T-helper 17 cell (primary cell): ENCODE data around the gene ZNF138. TPM values are rescaled to one million over a fixed set of nuclear protein-coding genes. Genes with fewer than 3 reads are reported as not detected.
A peak's percentile ranks its signal among the peaks of the same experiment; 100 is the strongest.
"Not testable (repeated sequence)": the region's sequence is repeated elsewhere in the genome, so short reads cannot be mapped to it uniquely, and the experiment has no call there.

Experiments used
- ATAC-seq: fragments of 150-1000 bp; cut with Tn5 transposase; 2 replicates; pipeline ENCODE4 v1.10.0; 2021; ENCODE audit warnings: mild to moderate bottlenecking, moderate library complexity
- DNase-seq, 3 donors: peaks; one replicate each; pipeline versions ENCODE4 v3.0.0 to v3.0.0-alpha.2; 2020 to 2021
- H3K9me3 ChIP-seq: one replicate; pipeline ENCODE4 v1.7.0; 2013; ENCODE audit warnings: low read length, mild to moderate bottlenecking; ENCODE audit not compliant: control insufficient read depth, poor library complexity, severe bottlenecking
- H3K27ac Mint-ChIP-seq: one replicate; pipeline ENCODE4 v1.8.0; 2022; ENCODE audit warnings: mild to moderate bottlenecking, moderate library complexity, mixed read lengths
- H3K27me3 Mint-ChIP-seq: one replicate; pipeline ENCODE4 v1.8.0; 2022; ENCODE audit warnings: mixed read lengths
- H3K36me3 Mint-ChIP-seq: one replicate; pipeline ENCODE4 v1.8.0; 2022; ENCODE audit warnings: low read depth, mixed read lengths
- H3K4me1 Mint-ChIP-seq: one replicate; pipeline ENCODE4 v1.8.0; 2022; ENCODE audit warnings: mild to moderate bottlenecking, mixed read lengths
- H3K4me3 Mint-ChIP-seq: one replicate; pipeline ENCODE4 v1.8.0; 2022; ENCODE audit warnings: mild to moderate bottlenecking, moderate library complexity, mixed read lengths
- total RNA-seq, 4 donors: library from RNA in 2 of 4; stranded (reverse) in 2 of 4; gene quantifications; one replicate each; pipeline ENCODE4 v1.2.3 and lab custom pipeline; 2022 to 2026

ZNF138 gene
- total RNA-seq, 2 donors from 2014 or later = 7.4 to 7.6 TPM

DNA sequence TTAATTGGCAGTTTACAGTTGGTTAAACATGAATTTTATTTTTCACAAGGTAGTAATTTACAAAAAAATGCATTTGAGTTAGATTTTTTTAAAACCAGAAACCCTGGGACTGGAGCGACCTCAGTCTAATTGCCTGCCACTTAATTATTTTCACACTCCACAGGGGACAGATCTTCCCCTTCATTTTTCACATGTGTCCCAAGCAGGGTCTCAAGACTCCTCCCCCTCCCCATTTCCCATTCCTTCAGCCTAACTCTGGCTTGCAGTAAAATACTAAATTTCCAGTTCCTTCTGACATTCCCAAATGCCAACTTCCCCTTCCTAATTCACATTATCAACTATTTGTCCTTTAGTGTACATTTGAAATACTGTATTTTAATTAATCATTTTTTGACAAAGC is 948 bp downstream of the ZNF138 start:
- ATAC-seq (no peak), DNase-seq (no peak)
- Mint-ChIP-seq H3K4me3 (peak overlapping the region; percentile 96), H3K27me3 (no peaks in the 10 kb centered on the region), H3K36me3 (no peaks in the 10 kb centered on the region), H3K27ac (peak overlapping the region; percentile 96), H3K4me1 (peaks cover 22% of the 10 kb centered on the region)
- H3K9me3 ChIP-seq = no peaks in the 10 kb centered on the region

DNA sequence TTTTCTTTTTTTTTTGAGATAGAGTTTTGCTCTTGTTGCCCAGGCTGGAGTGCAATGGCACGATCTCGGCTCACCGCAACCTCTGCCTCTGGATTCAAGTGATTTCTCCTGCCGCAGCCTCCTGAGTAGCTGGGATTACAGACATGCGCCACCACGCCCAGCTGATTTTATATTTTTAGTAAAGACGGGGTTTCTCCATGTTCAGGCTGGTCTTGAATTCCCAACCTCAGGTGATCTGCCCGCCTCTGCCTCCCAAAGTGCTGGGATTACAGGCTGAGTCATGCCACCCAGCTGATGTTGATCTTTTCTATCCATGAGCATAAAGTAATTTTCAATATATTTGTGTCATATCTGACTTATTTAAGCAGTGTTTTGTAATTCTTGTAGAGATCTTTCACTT is 4.9 kb downstream of the ZNF138 start:
- H3K9me3 ChIP-seq, H3K27me3 Mint-ChIP-seq, H3K36me3 Mint-ChIP-seq, ATAC-seq, H3K27ac Mint-ChIP-seq, DNase-seq: not testable (repeated sequence)
- H3K4me1 Mint-ChIP-seq = peaks cover 30% of the 10 kb centered on the region
- peak overlapping the region; percentile 7 for H3K4me3 Mint-ChIP-seq

DNA sequence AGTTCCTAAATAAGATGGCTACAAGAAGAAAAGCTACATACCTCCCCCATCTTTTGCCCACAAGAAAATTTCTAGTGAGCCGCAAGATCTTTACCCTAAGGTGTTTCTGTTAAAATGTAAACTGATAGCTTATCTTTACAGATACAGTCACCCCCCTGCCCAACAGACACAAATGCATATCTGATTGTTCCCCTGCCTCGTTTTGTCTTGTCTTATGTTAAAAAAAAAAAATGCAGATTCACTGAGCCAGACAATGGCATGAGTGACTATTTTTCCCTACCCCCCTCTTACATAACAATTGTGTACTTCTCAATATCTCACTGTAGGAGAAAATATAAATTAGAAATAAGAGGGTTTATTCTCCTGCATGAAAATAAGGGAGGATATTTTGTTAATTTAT is 8.5 kb downstream of the ZNF138 start:
- H3K9me3 ChIP-seq = no peaks in the 10 kb centered on the region
- no peak overlapping the region for H3K27ac Mint-ChIP-seq
- no peaks in the 10 kb centered on the region for H3K36me3 Mint-ChIP-seq
- H3K27me3 Mint-ChIP-seq = no peaks in the 10 kb centered on the region
- peaks cover 16% of the 10 kb centered on the region for H3K4me1 Mint-ChIP-seq
- H3K4me3 Mint-ChIP-seq = no peak overlapping the region
- DNase-seq = no peak
- ATAC-seq = no peak

DNA sequence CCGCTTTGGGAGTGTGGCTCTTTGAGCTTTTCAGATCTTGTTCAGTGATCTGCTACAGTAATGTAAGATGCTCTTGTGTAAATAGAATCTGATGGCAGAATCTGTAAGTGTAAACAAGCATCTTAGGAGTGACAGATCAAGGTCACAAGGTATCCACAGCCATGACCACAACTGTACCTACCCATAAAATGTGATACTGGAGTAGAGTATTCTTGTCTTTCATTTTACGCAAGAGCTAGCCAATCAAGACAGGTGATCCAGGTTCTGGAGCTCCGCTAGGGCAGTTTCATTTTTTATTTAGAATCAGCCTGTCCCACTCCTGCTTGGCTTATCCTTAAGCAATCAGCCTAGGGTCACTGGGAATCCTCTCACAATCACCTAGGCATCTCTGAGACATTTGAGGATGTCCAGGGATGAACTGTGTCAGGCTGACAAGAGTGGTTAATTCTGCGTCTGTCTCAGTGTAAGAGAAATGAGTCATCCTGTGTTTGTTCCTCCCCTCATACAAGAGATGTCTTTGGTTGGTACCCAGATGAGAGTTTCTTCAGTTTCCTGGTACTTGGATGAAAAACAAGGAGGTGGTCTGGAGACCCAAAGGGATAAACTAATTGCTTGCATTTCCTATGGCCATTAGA is 13.6 kb downstream of the ZNF138 start:
- Mint-ChIP-seq H3K27ac (no peak overlapping the region), H3K36me3 (no peaks in the 10 kb centered on the region), H3K4me1 (peaks cover 3% of the 10 kb centered on the region), H3K4me3 (no peak overlapping the region), H3K27me3 (no peaks in the 10 kb centered on the region)
- H3K9me3 ChIP-seq = no peaks in the 10 kb centered on the region
- no peak for DNase-seq
- no peak for ATAC-seq

DNA sequence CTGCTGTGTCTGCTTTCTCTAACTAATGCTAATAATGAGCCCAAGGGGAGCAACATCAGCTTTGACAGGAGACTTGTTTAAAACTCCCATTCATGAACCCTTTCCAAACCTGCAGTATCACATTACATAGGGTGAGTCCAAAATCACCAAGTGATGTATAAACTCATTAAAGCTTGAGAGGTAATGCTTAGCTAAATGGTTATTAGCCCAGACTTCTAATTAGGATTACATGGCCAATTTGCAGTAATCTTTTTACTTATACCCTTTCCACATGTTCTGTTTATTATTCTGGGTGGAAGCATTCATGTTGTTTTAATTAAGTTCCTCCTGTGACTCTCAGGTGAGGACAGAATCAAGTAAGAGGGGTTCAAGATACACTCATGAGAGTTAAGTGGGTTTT is 17.5 kb downstream of the ZNF138 start:
- Mint-ChIP-seq H3K27ac (peak overlapping the region; percentile 49), H3K4me3 (no peak overlapping the region), H3K27me3 (no peaks in the 10 kb centered on the region), H3K36me3 (peaks cover 1% of the 10 kb centered on the region), H3K4me1 (peaks cover 1% of the 10 kb centered on the region)
- DNase-seq (no peak), ATAC-seq (no peak)
- H3K9me3 ChIP-seq = no peaks in the 10 kb centered on the region

DNA sequence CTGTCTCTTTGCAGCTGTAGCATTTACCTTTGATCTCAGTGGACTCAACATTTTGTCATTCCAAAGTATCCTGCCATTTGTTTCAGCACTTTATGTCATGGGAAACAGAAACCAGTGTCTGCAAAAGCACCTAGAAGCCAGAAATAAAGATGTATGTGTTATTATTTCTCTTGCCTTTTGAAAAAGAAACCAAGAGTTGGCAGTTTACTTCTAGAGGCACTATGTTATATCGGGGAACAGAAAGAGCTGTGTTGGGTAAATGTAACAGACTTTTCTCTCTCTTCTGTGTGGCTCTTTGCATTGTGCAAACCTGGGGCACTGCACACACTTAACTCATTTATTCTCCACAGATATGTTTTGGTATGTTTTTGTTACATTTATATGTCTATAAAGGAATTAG is 36.7 kb downstream of the ZNF138 start:
- H3K36me3 Mint-ChIP-seq = peaks cover 4% of the 10 kb centered on the region

DNA sequence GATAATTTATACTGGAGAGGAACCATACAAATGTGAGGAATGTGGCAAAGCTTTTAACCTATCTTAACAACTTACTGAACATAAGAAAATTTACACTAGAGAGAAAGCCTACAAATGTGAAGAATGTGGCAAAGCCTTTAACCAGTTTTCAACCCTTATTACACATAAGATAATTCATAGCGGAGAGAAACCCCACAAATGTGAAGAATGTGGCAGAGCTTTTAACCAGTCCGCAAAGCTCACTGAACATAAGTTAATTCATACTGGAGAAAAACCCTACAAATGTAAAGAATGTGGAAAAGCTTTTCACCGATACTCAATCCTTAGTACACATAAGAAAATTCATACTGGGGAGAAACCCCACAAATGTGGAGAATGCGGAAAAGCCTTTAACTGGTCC is 37.9 kb downstream of the ZNF138 start:
- peaks cover 4% of the 10 kb centered on the region for H3K36me3 Mint-ChIP-seq
- H3K4me3 Mint-ChIP-seq = no peak overlapping the region
- H3K27ac Mint-ChIP-seq = no peak overlapping the region
- H3K4me1 Mint-ChIP-seq = no peaks in the 10 kb centered on the region
- H3K27me3 Mint-ChIP-seq = no peaks in the 10 kb centered on the region
- DNase-seq (no peak), ATAC-seq (no peak)
- H3K9me3 ChIP-seq = peaks cover 5% of the 10 kb centered on the region

More for the DNA sequence above, 36.7 kb downstream of the ZNF138 start:
- Mint-ChIP-seq H3K4me1 (no peaks in the 10 kb centered on the region), H3K27ac (no peak overlapping the region), H3K4me3 (no peak overlapping the region), H3K27me3 (no peaks in the 10 kb centered on the region)
- DNase-seq = no peak
- H3K9me3 ChIP-seq = peaks cover 5% of the 10 kb centered on the region
- no peak for ATAC-seq

DNA sequence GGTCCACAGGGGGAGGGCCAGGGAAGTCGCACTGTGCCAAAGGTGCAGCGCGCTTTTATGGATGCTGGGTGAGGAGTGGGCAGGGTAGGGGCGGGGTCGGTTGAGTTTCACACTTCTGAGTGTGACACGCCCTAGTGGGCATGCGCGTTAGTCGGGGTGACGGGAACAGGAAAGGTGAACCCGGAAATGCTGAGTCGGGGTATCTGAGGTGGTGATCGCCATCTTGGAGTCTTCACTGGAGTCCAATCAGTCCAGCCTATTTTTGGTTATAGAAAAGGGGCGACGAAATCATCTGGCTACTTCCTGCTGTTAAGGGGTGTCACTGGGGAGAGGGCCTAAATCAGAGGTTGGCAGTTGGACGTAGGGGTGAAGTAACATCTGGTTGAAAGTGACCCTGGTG is 40.8 kb downstream of the ZNF138 start:
- peaks cover 5% of the 10 kb centered on the region for H3K9me3 ChIP-seq
- no peak overlapping the region for H3K27ac Mint-ChIP-seq
- no peak overlapping the region for H3K4me3 Mint-ChIP-seq
- DNase-seq (no peak), ATAC-seq (no peak)
- peaks cover 4% of the 10 kb centered on the region for H3K36me3 Mint-ChIP-seq
- H3K4me1 Mint-ChIP-seq = no peaks in the 10 kb centered on the region
- no peaks in the 10 kb centered on the region for H3K27me3 Mint-ChIP-seq

DNA sequence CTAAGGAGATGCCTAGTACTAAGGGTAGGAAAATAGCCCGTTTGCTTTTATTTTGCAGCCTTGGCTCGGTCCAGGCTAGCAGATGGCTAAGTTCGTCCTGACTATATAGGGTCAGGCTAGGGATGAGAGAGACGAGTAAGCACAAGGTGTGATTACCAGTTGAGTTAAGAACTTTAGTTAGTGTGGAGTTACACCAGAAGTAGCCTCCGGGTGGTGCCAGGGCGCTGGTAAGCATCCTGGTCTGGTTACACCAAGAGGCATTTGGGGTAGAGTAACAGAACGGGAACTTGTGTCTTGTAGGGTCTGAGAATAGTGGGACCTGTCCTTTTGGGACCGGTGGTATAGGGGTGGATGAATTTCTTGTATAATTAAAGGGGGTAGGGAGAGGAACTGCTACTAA is 41.6 kb downstream of the ZNF138 start:
- DNase-seq, H3K4me1 Mint-ChIP-seq, ATAC-seq: not testable (repeated sequence)

DNA sequence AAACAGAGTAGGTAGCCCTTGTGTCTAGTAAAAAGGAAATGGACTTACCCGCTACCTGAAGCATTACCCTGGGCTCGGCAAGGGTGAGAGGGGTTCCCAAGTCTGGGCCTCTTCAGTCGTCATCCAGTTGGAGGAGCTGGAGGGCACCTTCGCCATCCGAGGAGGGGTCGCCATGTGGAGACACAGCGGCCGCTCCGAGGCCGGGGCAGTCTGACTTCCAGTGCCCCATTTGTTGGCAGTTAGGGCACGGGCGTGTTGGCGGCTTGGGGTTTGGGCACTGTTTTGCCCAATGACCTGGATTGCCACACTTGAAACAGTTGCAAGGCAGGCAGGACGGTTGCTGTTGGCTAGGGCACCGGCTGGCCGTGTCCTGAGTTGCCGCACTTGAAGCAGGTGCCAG is 43.8 kb downstream of the ZNF138 start:
- H3K27ac Mint-ChIP-seq, H3K4me3 Mint-ChIP-seq, DNase-seq, ATAC-seq, H3K4me1 Mint-ChIP-seq, H3K9me3 ChIP-seq, H3K36me3 Mint-ChIP-seq, H3K27me3 Mint-ChIP-seq: not testable (repeated sequence)

More for the DNA sequence above, 41.6 kb downstream of the ZNF138 start:
- H3K36me3 Mint-ChIP-seq, H3K27me3 Mint-ChIP-seq, H3K27ac Mint-ChIP-seq, H3K4me3 Mint-ChIP-seq, H3K9me3 ChIP-seq: not testable (repeated sequence)

DNA sequence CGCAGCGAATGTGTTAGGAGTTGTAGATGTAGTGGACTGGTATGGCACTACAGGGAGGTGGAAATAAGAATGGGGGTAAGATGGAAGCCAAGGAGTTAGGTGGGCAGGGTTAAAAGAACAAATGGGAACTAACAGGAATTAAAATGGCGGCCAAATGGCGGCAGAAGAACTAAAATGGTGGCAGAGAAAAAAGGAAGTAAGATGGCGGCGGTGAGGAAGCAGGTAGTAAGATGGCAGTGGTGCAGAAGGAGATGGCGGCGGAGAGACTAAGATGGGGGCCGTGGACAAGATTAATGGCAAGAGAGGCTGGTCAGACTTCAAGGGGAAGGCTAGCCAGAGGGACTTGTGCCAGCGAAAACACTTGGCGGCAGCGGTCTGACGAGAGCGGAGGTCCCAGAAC is 44.5 kb downstream of the ZNF138 start:
- ATAC-seq (no peak), DNase-seq (no peak)
- Mint-ChIP-seq H3K4me3 (no peak overlapping the region), H3K27ac (no peak overlapping the region), H3K36me3 (no peaks in the 10 kb centered on the region), H3K4me1 (no peaks in the 10 kb centered on the region), H3K27me3 (no peaks in the 10 kb centered on the region)
- no peaks in the 10 kb centered on the region for H3K9me3 ChIP-seq

DNA sequence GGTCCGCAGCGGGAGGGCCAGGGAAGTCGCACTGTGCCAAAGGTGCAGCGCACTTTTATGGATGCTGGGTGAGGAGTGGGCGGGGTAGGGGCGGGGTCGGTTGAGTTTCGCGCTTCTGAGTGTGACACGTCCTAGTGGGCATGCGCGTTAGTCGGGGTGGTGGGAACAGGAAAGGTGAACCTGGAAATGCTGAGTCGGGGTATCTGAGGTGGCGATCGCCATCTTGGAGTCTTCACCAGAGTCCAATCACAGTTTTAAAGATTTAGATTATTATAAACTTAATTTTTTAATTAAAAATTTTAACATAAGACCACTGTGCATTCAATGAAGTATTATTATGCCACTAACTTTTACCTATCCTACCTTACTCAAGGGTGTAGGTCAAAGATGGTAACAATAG is 45.7 kb downstream of the ZNF138 start:
- H3K4me3 Mint-ChIP-seq = no peak overlapping the region

DNA sequence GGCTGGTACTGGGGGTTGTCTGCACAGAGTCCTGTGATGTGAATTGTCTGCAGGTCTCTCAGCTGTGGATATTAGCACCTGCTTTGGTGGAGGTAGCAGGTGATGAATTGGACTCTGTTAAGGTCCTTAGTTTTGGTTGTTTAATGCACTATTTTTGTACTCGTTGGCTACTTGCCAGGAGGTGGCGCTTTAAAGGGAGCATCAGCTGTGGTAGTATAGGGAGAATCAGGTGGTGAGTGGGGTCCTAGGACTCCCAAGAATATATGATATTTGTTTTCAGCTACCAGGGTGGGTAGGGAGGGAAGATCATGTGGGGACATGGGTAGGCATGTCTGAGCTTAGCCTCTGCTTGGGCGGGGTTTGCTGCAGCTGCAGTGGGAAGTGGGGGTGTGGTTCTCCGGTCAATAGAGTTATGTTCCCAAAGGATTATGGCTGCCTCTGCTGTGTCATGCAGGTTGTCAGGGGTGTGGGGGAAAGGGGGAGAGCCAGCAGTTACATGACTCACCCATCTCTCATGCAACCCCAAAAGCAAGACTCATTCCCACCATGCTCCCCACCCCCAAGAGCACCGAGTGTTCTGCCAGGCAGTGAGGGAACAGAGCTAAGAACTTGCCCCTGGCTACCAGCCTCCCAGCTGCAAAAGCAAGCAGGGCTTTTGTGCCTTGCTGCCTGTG is 55.2 kb downstream of the ZNF138 start:
- DNase-seq = no peak
- H3K4me3 Mint-ChIP-seq = no peak overlapping the region
- ATAC-seq = no peak
- H3K27me3 Mint-ChIP-seq = no peaks in the 10 kb centered on the region
- H3K36me3 Mint-ChIP-seq = peaks cover 2% of the 10 kb centered on the region
- H3K4me1 Mint-ChIP-seq = no peaks in the 10 kb centered on the region
- H3K9me3 ChIP-seq = no peaks in the 10 kb centered on the region
- H3K27ac Mint-ChIP-seq = no peak overlapping the region

More for the DNA sequence above, 45.7 kb downstream of the ZNF138 start:
- H3K27me3 Mint-ChIP-seq = no peaks in the 10 kb centered on the region
- no peaks in the 10 kb centered on the region for H3K4me1 Mint-ChIP-seq
- no peaks in the 10 kb centered on the region for H3K36me3 Mint-ChIP-seq
- no peak overlapping the region for H3K27ac Mint-ChIP-seq
- ATAC-seq = no peak
- DNase-seq = no peak
- H3K9me3 ChIP-seq = no peaks in the 10 kb centered on the region

DNA sequence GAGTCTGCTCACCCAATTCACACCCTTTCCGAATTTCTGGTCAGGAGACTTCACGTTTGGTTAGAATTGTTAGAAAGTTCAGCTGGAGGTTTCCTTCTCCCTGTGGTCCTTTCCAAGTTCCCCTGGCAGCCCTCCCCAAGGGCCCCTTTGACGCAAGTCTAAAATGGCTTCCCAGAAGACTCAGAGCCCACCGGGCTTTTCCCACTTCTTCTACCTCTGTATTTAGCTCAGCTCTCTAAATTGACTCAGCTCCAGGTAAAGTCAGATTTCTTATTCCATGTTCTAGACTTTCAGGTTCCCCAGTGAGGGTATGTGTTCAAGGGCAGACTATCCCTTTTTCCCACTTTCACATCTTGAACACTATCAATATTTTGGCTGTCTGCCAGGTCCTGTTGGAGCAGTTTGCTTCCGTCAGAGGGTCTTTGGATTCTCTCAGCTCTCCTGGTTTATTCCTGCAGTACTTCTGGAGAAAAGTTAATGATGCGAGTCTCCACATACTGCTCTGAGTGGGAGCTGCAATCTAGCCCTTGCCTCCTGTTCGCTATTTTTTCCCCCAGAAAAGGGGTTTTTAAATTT is 55.8 kb downstream of the ZNF138 start:
- H3K27ac Mint-ChIP-seq = no peak overlapping the region
- no peak for ATAC-seq
- no peaks in the 10 kb centered on the region for H3K27me3 Mint-ChIP-seq
- no peak for DNase-seq
- peaks cover 2% of the 10 kb centered on the region for H3K36me3 Mint-ChIP-seq
- no peaks in the 10 kb centered on the region for H3K4me1 Mint-ChIP-seq
- H3K9me3 ChIP-seq = no peaks in the 10 kb centered on the region
- no peak overlapping the region for H3K4me3 Mint-ChIP-seq
